HG03175 (cell line): ENCODE results near the gene PDE4D.
"Not testable (repeated sequence)": the region's sequence is repeated elsewhere in the genome, so short reads cannot be mapped to it uniquely, and the experiment has no call there.

Experiments used
- ATAC-seq: cut with Tn5 transposase; IDR thresholded peaks from one replicate; pipeline ENCODE4 v1.9.1; 2021; ENCODE audit warnings: mild to moderate bottlenecking, moderate library complexity; ENCODE audit not compliant: unreplicated experiment

PDE4D gene

DNA sequence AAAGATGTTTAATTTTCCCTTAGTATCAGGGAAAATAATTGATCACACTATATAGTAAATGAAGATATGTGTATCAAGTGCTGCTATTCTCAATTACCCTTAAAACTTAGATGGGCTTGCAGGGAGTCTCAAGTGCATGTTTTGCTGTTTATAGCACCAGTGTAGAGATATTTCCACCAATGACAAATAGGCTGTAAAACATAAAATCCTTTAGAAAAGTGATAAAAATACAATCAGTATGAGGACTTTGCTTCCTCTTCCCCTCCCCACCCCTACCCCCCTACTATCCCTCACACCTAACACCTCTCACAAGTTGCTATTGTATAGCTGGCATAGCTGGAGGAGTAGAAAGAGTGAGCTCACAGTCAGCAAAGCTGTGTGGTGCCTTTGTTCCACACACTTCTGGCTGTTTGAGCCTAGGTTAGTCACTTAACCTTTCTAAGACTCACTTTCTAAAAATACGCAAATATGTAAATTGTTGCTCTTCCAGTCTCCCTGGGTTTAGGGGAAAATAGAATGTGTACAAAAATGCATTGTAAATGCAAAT is 93.1 kb downstream of the PDE4D start:
- ATAC-seq = no peak

DNA sequence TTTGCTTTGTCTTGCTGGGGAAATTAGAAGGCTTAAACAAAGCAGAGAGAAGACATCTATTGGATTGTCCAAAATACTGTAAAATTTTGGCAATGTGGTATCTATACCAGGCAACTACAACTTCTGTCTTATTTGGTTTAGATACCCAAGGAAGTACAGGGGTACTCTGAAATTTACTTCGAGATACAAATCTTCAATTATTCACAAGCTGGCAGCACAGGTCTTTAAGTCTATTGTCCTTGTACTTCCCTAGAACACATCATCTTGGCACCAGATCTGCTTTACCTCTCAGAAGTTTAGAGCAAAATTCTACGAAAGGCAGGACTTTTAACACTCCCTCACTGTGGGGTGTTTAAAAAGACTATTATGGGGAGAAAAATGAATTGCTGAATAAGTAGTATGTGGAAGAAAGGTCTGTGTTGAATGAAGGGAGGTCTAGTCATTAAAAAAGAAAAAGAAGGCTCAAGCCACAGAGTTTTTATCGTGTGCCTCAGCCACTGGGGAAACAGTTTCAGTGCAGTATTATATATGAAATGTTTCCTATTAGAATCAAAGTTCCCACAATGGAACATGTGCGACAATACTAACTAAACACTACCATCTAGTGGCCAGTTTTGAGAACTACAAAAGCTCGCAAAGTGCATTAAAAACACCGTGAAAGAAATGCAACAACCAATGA is 93.7 kb downstream of the PDE4D start:
- peak; percentile 51 for ATAC-seq

DNA sequence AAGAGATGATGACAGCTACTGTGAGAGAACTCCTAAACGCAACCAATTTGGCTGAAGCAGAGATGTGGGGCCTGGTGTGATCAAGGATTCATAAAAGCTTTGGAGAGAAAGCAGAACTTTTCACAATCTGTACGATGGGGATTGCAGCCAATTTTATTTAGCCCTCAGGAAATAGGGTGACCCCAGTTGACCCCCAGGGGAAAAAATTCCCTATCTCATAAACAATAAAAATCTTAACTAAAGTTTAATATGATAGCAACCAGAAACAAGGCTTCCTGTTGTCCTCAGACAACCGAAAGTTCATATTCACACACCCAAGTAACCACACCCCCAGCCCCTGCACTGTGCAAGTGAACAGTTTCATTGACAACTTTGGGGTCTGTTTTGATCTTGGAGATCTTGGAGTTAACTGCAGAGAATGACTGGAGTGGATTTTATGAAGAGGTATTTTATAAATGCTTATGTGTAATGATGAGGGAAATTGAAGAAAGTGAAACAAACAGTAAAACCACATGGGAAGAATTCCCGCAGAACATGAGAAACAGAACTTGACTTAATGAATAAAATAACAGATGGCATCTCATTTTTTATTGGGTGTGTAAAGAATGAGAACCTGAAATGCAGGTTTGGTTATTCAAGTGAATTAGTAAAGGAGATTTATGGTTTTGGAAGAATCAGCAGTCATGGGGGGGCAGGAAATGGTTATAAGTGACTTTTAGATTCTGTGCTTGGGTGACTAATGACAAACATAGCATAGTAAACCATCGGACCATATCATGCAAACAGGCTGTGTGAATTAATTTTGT is 94.5 kb downstream of the PDE4D start:
- ATAC-seq = peak; percentile 75

DNA sequence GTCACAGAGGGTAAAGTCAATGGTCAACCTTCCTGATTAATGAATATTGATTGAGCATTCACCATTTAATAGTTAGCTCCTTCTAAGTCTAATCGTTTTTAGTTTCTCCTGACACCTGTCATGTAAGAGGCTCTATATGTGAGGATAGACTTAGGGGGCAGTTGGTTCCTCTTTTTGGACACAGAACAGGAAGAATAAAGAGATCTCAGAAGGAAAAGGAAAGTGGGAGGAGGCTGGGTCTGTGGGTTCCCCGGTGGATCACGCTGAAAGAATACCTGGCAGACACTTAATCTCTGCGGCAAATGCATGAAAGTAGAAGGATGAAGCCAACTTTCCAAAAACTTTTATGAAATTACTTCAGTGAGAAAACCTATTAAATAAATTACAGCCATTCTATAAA is 98.4 kb downstream of the PDE4D start:
- no peak for ATAC-seq

DNA sequence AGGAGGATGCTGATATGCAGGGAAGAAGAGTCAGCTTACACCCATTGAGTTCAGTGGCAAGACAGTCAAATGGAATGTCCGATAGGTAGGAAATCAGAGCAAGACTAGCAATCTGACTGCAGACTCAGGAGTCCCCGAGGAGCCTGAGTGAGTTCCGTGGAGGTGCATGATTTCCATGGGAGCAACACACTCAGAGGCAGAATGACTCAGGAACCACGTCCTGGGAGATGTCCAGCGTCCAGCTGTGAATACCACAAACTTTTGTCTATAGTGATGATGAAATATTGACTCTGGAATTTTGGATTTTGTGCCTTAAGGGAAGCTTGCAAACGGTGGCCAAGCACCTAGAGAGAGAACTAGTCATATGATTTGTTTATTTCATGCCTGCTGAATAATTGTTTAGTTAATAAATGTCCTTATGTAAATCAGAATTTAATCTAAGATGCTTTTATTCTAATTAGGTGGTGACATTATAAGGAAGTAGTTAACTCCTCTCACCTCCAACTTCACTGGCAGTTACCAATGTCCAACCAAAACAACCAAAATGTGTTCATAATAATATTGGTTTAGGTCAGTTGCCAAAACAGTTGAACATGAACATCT is 100.4 kb downstream of the PDE4D start:
- no peak for ATAC-seq

DNA sequence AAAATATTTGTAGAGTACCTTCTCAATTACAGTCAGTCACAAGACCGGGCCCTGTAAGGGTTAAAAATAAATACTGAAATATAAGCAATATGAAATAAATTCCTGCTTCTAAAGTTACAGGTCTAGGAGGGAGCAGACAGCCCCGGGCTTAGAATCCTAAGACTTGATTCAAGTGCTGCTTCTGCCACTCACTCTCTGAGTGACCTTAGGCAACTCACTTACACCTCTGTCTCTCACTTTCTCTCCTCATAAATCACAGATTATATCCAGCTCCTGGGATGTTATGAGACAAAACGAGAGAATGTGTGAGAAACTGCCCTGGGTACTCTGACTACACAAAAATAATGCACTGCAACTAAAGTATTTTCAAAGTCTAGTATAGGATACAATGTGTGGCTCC is 101.9 kb downstream of the PDE4D start:
- ATAC-seq = no peak

DNA sequence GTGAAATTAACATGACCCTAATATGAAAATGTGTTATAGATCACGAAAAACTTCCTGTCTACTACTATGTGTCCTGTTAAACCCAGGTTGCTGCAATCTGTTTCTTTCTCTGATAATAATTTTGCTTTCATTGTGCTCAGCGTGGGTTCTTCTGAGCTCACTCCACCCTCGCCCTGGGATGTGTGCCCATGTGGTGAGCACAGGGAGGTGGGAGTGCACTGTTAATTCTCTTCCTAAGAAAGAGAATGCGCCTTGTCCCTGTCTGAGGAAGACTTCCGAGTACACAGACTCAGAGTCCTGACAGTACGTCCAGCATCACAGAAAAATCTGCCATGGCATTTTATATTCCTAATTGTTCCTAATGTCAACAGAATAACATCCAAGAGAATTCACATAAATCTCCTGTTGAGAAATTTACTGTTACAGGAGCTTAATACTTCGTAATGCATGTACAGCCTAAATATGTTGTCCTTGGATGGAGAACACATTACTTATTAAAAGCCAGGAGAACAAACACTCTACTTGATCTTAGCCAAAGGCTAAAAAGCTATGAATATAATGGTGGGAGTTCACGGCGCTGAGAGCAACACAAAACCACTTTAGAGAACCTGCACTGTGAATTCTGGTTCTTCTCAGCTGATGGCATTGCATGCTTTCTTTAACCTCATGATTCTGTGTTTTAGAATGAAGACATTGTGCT is 102.6 kb downstream of the PDE4D start:
- ATAC-seq = peak; percentile 20

DNA sequence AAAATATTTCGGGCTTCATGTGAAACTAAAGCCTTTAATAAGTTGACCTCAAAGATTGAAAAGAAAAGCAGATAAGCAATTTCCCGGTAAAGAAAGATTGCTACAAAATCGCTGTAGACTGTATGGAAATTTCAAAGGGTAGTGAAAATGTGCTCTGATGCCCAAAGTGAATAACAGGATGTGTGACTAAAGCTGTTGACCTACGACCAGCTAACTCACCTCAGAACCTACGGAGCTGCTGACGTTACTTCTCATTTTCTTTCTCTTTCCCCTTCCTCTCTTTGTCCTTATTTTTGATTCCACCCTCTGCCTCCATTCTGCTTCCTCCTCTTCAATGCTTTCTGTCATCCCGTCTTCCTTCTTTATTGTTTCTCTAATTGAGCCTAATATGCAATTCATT is 103.2 kb downstream of the PDE4D start:
- peak; percentile 75 for ATAC-seq

DNA sequence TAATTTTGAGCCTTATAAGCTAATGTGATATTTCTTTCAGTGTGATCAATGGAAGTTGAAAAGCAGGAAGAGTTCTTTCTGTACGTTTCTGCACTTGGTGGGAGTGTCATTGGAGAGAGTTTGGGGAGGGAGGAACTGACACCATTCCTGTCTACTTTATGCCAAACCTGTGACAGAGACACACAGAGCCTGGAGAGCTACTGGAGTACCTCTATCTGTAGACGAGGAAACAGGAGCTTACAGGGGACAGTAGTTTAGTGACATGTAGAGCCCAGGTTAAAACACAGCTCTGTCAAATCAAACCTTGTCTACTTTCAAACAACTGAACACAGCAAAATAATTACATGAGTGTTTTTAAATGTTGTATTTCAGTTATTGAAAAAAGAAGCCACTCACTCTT is 103.6 kb downstream of the PDE4D start:
- ATAC-seq = no peak

DNA sequence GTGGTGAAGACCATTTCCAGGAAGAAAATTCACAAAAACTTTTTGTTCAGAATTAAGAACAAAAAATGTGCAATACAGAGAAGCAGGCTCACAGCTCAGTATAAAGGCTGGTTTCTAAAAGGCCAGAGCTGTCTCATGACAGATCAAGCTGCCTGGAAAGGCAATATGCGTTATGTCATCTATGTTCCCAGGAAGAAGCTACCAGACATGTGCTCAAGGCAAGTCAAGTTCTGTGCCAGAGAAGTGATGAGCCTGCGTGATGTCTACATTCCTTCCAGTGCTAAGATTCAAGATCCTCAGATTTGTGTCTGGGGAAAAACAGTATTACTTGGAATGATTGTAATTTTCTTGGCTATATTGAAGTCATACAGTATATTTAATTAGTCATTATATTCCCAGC is 104.3 kb downstream of the PDE4D start:
- no peak for ATAC-seq

DNA sequence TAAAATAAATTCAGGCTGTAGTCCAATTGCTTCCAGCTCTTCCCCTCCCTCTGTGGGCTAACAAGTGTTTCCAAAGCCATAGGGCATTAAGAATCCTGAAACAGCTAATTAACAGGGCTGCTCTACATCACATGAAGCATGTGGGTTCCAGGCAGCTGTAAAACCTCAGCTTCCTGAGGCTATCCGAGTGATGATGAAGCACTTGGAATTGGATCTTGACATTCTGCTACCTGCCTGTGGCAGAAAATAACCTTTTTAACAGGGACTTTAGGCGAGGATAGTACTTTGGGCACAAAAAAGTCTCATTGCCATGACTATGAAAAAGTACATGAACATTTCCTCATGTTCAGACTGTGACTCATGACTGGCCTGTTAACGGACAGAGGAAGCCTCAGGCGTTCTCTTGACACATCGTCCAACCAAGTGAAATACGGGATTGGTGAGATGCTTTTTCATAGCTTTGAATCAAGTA is 107.2 kb downstream of the PDE4D start:
- no peak for ATAC-seq

DNA sequence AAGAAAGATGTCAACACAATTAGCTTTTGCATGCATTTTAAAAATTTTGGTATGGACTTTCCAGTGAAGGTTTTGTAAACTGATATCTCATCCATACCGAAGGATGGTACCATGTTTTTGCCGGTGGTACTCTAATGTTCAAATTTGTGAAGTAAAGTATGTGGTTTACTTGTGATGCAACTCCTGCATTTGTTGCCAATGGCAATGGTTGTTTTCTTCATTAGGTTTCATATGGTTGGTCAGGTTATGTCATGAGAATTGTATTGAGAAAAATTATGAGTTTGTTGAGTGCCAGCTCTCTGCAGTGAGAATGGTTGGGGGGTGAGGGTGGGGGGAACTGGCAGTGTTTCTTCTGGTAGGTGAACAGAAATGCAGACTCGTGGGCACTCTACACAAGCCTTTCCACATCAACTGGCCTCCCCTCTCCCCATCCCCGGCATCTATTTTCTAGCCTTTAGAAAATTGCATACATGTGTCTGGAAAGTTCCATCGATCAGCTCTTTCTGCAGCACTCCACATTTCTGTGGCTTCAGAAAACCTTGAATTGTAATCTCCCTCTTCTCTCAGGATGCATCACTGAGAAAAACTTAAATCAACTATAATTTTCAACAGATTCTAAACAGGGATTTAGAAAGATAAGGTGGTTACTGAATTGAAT is 107.7 kb downstream of the PDE4D start:
- no peak for ATAC-seq

DNA sequence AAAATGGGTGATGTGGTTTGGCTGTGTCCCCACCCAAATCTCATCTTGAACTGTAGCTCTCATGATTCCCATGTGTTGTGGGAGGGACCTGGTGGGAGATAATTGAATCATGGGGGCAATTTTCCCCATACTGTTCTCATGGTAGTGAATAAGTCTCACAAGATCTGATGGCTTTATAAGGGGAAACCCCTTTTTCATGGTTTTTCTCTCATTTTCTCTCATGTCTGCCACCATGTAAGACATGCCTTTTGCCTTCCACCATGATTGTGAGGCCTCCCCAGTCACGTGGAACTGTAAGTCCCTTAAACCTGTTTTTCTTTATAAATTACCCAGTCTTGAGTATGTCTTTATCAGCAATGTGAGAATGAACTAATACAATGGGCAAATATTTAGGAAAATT is 108.8 kb downstream of the PDE4D start:
- not testable (repeated sequence) for ATAC-seq

DNA sequence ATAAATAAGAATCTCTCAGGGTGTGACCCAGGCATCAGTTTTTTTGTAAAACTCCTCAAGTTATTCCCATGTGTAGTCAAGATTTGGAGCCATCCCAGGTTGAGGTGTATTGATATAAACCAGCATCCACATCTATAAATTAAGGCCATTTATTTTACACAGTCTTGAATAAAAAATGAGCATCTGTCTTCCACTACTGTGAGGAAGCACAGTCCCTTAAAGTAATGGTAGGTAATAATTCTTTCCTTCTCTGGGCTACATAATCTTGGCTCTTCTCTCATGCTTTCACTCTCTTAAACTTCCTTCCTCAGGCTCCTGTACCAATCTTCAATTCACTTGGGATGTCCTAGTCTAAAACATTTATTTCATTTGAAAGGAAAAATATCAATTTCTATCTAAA is 110.3 kb downstream of the PDE4D start:
- no peak for ATAC-seq

DNA sequence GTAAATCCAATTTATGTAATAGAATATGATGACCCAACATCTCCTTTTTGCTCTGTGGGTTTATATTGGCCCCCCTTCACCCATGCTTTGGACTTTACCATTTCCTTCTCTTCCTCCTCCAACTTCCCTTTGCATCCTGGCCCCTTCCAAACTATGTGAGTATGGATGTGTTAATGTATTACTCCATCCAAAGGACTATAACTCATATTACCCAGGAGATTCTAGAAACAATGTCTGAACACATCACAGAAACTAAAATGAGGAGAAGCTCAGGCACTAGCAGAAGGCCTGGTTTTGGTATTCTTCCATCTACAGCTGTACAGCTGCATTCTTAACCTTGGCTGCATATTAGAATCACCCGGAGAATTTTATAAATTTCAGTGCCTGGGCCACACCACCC is 110.7 kb downstream of the PDE4D start:
- no peak for ATAC-seq

DNA sequence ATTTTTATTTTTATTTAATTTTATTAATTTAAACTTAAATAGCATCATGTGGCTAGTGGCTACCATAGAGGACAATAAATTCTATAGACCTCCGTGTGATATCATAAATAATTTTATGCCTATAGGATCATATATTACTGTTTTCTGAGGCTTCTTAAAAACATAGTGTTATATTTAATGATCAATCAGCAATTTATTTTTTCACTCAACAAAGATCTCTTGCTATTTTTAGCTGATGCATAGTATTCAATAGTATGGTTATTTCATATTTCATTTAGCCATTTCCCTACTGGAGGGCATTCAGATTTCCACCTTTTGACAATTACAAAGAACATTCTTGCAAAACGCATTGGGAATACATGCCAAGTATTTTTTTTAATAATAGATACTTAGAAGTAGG is 114.1 kb downstream of the PDE4D start:
- ATAC-seq = no peak

DNA sequence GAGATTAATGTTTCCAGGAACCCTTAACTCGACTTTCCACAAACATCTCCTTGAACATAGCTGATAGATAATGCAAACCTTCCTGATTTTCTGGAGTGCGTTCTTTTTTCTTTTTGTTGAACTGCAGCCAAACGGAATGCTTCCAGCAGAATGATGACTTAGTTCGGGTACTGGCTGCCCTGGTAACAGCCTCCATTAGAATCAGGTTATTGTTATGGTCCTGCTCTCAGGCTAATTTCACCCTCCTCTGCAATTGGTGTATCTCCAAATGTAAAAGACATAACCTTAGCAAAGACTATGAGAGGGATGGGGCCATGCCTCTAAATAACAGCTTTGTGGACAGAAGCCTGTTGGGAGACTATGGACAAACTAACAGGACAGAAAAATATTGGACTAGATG is 116.5 kb downstream of the PDE4D start:
- no peak for ATAC-seq

DNA sequence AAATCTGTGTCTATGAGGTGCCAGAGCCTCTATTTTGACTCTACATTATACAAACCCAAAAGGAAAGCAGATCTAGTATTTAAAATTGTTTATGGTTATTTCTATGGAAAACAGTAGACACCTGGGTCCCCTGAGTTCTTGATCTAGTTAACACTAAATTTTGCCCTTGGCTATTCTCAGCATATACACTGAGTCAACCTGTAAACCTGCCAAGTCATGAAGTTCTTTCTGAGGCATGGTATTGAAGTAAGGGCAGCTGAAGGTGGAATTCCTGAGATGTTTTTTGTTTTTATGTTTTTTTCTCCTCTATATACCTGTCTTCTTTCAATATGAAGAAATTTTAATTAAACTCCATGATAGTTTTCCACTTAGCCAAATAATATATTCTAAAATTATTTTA is 120.2 kb downstream of the PDE4D start:
- ATAC-seq = no peak

DNA sequence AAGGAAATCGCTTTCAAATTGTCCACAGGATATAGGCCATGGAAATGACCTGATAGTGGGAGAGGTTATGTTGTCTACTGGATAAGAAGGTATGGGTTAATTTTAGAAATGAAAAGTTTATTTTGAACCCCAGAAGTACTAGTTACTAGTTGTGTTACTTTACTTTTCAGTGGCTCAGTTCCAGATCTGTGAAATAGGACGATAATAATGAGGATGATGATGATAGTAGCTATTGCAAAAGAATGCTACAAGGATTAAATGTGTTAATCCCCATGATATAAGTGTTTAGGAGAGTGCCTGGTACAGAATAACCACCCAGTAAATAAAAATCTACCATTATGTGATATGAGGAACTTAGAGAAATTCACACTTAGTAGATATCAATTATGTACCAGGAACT is 120.8 kb downstream of the PDE4D start:
- no peak for ATAC-seq

DNA sequence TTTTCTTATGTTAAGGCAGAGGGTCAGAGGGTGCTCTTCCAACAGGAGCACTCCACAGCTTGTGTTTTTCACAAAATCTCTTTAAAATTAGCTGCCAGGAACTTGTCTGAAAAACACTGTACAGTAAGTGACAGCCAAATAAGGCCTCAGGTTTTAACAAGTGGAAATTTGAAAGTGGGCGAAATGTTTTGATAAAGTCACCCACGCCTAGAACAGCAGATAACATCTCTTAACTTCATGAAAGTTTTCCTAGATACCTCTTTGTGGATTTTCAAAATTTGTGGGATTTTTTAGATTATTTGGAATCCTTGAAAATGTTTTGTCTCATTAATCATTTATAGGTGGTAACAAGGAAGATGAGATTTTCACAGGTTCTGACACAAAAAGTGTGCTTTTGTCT is 121.3 kb downstream of the PDE4D start:
- ATAC-seq = no peak

DNA sequence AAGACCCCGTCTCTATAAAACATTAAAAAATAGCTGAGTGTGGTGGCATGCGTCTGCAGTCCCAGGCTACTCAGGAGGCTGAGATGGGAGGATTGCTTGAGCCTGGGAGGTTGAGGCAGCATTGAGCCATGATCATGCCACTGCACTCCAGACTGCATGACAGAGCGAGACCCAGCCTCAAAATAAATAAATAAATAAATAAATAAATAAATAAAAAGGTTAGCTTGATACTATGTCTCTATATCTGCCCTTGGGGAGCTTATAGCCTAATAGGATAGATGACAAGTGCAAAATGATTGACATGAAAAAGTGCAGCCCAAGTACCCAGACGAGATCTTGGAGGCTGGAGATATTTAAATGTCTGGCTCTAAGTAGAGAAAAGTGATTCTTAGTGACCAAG is 122.6 kb downstream of the PDE4D start:
- no peak for ATAC-seq
